ENCODE measurements around the gene KL. TPM values are rescaled to one million over a fixed set of nuclear protein-coding genes. Genes with fewer than 3 reads are reported as not detected.

The KL gene
- total and polyA plus RNA-seq, 2 experiments from 2014 or later = 0.03 TPM; not detected in 1

DNA sequence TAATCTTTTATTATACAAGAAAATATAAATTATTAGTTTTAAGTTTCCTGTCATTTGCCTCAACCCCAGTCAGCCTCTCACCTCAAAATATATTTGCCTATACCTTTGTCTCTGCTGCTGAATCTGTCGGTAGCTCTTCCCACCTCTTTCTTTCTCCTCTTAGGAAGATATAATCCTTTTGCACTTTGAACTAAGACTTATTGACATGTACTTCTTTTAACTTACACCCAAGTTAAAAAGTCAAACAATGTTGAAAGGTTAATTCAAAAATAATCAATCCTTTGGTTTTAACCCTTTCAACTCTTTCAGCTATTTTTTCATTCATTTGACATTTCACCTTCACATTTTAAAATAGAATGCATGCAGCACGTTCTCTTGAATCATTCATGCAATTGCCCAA is 9.0 kb upstream of the KL start:
- DNase-seq (ENCODE audit: low spot score) (no peak), ATAC-seq (no peak)
- no peak overlapping the region for H3K4me3 Mint-ChIP-seq
- peaks cover 23% of the 10 kb centered on the region for H3K9me3 Mint-ChIP-seq
- H3K4me3 ChIP-seq = no peak overlapping the region
- H3K27me3 ChIP-seq (ENCODE audit: insufficient read depth) = no peaks in the 10 kb centered on the region
- H2AFZ ChIP-seq = no peak overlapping the region
- no peak overlapping the region for H3K4me2 ChIP-seq
- TF ChIP-seq NANOG (IDR thresholded peaks at IDR 0.05; ENCODE audit: borderline replicate concordance) = no peak
- TF ChIP-seq, protein P1, sequence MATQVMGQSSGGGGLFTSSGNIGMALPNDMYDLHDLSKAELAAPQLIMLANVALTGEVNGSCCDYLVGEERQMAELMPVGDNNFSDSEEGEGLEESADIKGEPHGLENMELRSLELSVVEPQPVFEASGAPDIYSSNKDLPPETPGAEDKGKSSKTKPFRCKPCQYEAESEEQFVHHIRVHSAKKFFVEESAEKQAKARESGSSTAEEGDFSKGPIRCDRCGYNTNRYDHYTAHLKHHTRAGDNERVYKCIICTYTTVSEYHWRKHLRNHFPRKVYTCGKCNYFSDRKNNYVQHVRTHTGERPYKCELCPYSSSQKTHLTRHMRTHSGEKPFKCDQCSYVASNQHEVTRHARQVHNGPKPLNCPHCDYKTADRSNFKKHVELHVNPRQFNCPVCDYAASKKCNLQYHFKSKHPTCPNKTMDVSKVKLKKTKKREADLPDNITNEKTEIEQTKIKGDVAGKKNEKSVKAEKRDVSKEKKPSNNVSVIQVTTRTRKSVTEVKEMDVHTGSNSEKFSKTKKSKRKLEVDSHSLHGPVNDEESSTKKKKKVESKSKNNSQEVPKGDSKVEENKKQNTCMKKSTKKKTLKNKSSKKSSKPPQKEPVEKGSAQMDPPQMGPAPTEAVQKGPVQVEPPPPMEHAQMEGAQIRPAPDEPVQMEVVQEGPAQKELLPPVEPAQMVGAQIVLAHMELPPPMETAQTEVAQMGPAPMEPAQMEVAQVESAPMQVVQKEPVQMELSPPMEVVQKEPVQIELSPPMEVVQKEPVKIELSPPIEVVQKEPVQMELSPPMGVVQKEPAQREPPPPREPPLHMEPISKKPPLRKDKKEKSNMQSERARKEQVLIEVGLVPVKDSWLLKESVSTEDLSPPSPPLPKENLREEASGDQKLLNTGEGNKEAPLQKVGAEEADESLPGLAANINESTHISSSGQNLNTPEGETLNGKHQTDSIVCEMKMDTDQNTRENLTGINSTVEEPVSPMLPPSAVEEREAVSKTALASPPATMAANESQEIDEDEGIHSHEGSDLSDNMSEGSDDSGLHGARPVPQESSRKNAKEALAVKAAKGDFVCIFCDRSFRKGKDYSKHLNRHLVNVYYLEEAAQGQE (IDR thresholded peaks at IDR 0.05; ENCODE audit: unreplicated experiment) = no peak
- no peak for TF ChIP-seq POLR2AphosphoS5 (IDR thresholded peaks at IDR 0.05; ENCODE audit: low read depth)
- TF ChIP-seq EZH2phosphoT487 (IDR thresholded peaks at IDR 0.05; ENCODE audit: unreplicated experiment) = no peak
- TF ChIP-seq, protein P2, sequence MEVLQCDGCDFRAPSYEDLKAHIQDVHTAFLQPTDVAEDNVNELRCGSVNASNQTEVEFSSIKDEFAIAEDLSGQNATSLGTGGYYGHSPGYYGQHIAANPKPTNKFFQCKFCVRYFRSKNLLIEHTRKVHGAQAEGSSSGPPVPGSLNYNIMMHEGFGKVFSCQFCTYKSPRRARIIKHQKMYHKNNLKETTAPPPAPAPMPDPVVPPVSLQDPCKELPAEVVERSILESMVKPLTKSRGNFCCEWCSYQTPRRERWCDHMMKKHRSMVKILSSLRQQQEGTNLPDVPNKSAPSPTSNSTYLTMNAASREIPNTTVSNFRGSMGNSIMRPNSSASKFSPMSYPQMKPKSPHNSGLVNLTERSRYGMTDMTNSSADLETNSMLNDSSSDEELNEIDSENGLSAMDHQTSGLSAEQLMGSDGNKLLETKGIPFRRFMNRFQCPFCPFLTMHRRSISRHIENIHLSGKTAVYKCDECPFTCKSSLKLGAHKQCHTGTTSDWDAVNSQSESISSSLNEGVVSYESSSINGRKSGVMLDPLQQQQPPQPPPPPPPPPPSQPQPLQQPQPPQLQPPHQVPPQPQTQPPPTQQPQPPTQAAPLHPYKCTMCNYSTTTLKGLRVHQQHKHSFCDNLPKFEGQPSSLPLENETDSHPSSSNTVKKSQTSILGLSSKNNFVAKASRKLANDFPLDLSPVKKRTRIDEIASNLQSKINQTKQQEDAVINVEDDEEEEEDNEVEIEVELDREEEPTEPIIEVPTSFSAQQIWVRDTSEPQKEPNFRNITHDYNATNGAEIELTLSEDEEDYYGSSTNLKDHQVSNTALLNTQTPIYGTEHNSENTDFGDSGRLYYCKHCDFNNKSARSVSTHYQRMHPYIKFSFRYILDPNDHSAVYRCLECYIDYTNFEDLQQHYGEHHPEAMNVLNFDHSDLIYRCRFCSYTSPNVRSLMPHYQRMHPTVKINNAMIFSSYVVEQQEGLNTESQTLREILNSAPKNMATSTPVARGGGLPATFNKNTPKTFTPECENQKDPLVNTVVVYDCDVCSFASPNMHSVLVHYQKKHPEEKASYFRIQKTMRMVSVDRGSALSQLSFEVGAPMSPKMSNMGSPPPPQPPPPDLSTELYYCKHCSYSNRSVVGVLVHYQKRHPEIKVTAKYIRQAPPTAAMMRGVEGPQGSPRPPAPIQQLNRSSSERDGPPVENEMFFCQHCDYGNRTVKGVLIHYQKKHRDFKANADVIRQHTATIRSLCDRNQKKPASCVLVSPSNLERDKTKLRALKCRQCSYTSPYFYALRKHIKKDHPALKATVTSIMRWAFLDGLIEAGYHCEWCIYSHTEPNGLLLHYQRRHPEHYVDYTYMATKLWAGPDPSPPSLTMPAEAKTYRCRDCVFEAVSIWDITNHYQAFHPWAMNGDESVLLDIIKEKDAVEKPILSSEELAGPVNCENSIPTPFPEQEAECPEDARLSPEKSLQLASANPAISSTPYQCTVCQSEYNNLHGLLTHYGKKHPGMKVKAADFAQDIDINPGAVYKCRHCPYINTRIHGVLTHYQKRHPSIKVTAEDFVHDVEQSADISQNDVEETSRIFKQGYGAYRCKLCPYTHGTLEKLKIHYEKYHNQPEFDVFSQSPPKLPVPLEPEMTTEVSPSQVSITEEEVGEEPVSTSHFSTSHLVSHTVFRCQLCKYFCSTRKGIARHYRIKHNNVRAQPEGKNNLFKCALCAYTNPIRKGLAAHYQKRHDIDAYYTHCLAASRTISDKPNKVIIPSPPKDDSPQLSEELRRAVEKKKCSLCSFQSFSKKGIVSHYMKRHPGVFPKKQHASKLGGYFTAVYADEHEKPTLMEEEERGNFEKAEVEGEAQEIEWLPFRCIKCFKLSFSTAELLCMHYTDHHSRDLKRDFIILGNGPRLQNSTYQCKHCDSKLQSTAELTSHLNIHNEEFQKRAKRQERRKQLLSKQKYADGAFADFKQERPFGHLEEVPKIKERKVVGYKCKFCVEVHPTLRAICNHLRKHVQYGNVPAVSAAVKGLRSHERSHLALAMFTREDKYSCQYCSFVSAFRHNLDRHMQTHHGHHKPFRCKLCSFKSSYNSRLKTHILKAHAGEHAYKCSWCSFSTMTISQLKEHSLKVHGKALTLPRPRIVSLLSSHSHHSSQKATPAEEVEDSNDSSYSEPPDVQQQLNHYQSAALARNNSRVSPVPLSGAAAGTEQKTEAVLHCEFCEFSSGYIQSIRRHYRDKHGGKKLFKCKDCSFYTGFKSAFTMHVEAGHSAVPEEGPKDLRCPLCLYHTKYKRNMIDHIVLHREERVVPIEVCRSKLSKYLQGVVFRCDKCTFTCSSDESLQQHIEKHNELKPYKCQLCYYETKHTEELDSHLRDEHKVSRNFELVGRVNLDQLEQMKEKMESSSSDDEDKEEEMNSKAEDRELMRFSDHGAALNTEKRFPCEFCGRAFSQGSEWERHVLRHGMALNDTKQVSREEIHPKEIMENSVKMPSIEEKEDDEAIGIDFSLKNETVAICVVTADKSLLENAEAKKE (CRISPR knock-in tag; IDR thresholded peaks at IDR 0.05) = no peak
- H3K79me2 ChIP-seq (replicated peaks; ENCODE audit: insufficient read depth) = no peaks in the 10 kb centered on the region
- no peaks in the 10 kb centered on the region for H3K36me3 ChIP-seq (ENCODE audit: insufficient read depth)
- H3K9me2 ChIP-seq (ENCODE audit: insufficient read depth) = no peaks in the 10 kb centered on the region; the same call in 1 of the 2 replicates
- H3K27ac Mint-ChIP-seq = no peak overlapping the region
- H4K20me1 ChIP-seq (replicated peaks; ENCODE audit: insufficient read depth) = no peaks in the 10 kb centered on the region
- no peak overlapping the region for H3K27ac ChIP-seq (ENCODE audit: low read depth)
- H3K4me1 ChIP-seq (ENCODE audit: insufficient read depth) = no peaks in the 10 kb centered on the region; the same call in 1 of the 2 replicates
- H3K36me3 Mint-ChIP-seq (ENCODE audit: low read depth) = peaks cover 20% of the 10 kb centered on the region
- H3K27me3 Mint-ChIP-seq (ENCODE audit: insufficient read depth, low read depth, poor library complexity) = peaks cover 1% of the 10 kb centered on the region
- H3K4me1 Mint-ChIP-seq = peaks cover 8% of the 10 kb centered on the region
- no peaks in the 10 kb centered on the region for H3F3A ChIP-seq (replicated peaks; ENCODE audit: low read depth)
